ENCODE results near the gene FUBP1. TPM values are rescaled to one million over a fixed set of nuclear protein-coding genes. Genes with fewer than 3 reads are reported as not detected.

Gene FUBP1
- total RNA-seq, 1 experiment from 2014 or later = 271 TPM

- no peaks in the 10 kb centered on the region for H3K27me3 ChIP-seq (ENCODE audit: insufficient read depth, low read length)
- no peaks in the 10 kb centered on the region for H3K23me2 ChIP-seq (ENCODE audit: insufficient read length, low read depth, low read length, poor library complexity, severe bottlenecking)
- TF ChIP-seq CTCF (conservative IDR thresholded peaks at IDR 0.05) = no peak
- no peak overlapping the region for H2BK12ac ChIP-seq (ENCODE audit: insufficient read length, low read depth, low read length)
- H3K18ac ChIP-seq (ENCODE audit: insufficient read length, low read depth, low read length) = no peak overlapping the region
- Mint-ChIP-seq H3K27me3 (ENCODE audit: low read depth) (no peaks in the 10 kb centered on the region), H3K36me3 (ENCODE audit: insufficient read depth in 1 of 3, low read depth in 3 of 3) (no peaks in the 10 kb centered on the region), H3K27ac (no peak overlapping the region), H3K4me1 (no peaks in the 10 kb centered on the region), H3K4me3 (no peak overlapping the region), H3K9me3 (no peaks in the 10 kb centered on the region)
- no peaks in the 10 kb centered on the region for H3K4me1 ChIP-seq (ENCODE audit: insufficient read depth, low read length)
- H3K14ac ChIP-seq (ENCODE audit: insufficient read depth, low read length) = no peak overlapping the region
- H2BK20ac ChIP-seq (ENCODE audit: low read depth, low read length, poor library complexity, severe bottlenecking) = no peak overlapping the region
- no peaks in the 10 kb centered on the region for H4K20me1 ChIP-seq (ENCODE audit: control insufficient read depth, insufficient read depth, insufficient read length)
- H2BK5ac ChIP-seq (ENCODE audit: insufficient read length, low read length) = no peak overlapping the region
- H3K9me3 ChIP-seq (ENCODE audit: control insufficient read depth, low read depth, low read length) = no peaks in the 10 kb centered on the region
- H3K23ac ChIP-seq (ENCODE audit: insufficient read length, low read depth, low read length) = no peak overlapping the region
- no peak overlapping the region for H4K8ac ChIP-seq (replicated peaks; ENCODE audit: insufficient read length, low read depth, low read length)
- no peak overlapping the region for H2AFZ ChIP-seq (ENCODE audit: low read length)
- H4K5ac ChIP-seq (ENCODE audit: insufficient read length, low read depth, low read length) = no peak overlapping the region
- no peak overlapping the region for H3K9ac ChIP-seq (ENCODE audit: extremely low read depth, insufficient read length, low read length)
- no peak overlapping the region for H3K56ac ChIP-seq (ENCODE audit: insufficient read length, low read depth, low read length)
- H3K79me1 ChIP-seq (ENCODE audit: insufficient read depth, low read depth, low read length, poor library complexity, severe bottlenecking) = no peaks in the 10 kb centered on the region
- H3K4me2 ChIP-seq (ENCODE audit: insufficient read depth, insufficient read length, low read length) = no peak overlapping the region
- no peak overlapping the region for H2BK15ac ChIP-seq (ENCODE audit: low read depth, low read length)
- H3K79me2 ChIP-seq (ENCODE audit: insufficient read depth, low read length) = no peaks in the 10 kb centered on the region
- H4K91ac ChIP-seq (ENCODE audit: insufficient read length, low read depth, low read length) = no peak overlapping the region
- no peak overlapping the region for H3K4ac ChIP-seq (ENCODE audit: low read depth, low read length)
- WGBS (ENCODE audit: extremely low coverage, insufficient read length, low lambda C conversion rate) = no CpG with 5 or more reads among the region's 4 CpGs
- DNase-seq = no peak
- H2AK5ac ChIP-seq (ENCODE audit: insufficient read length, low read length) = no peak overlapping the region
- H3T11ph ChIP-seq (ENCODE audit: low read length) = no peak overlapping the region
- H2BK120ac ChIP-seq (ENCODE audit: low read depth, low read length, poor library complexity, severe bottlenecking) = no peak overlapping the region
- H3K27ac ChIP-seq (ENCODE audit: insufficient read length, low read depth, low read length) = no peak overlapping the region
Observed at GRCh38 chr1:77927414-77927813, 51.5 kb downstream of the FUBP1 start.

Measured in H9 (cell line).